Heart left ventricle (tissue), 13 donors: Measurements from ENCODE around the gene FBXW8.

Source experiments
- POLR2A ChIP-seq, 2 donors: fragments of 450-650 bp; IDR thresholded peaks; one replicate each; pipeline ENCODE4 v1.6.1; 2017; ENCODE audit warnings: antibody characterized with exemption in 2 of 2, mild to moderate bottlenecking in 2 of 2, moderate library complexity in 2 of 2
- TF ChIP-seq, protein P1 (sequence below), 12 donors: fragments of 200-600 bp; sonication (generic) in 4 of 12; IDR thresholded peaks; one replicate each; pipeline versions ENCODE4 v1.5.0 to v1.8.0; 2018 to 2022; ENCODE audit warnings: antibody characterized with exemption in 12 of 12, mild to moderate bottlenecking in 5 of 12
- donor health status: ischemic (EF 13 %, LVEDD 7.1; RV severe dilation, severe dysfunction).
- donor health status: DM: no; HTN: yes; CAD: no.
- donor health status: DM: no; HTN: no; CAD: no.
- donor health status: ischemic (EF 25% LVEDD 6.9; RV normal size, moderate dysfunction).
- donor health status: ischemic (EF 25% LVEDD 5.7; RV mildly dilated, moderate dysfunction).
- donor health status: ischemic (EF 35%, LVEDD 5.7; RV mildly dilated, moderate dysfunction).
- donor health status: nonischemic (EF 11% LVEDD 7.7; RV severe dilation, severe dysfunction).
- donor health status: DM: yes; HTN: yes; CAD: no.
- donor health status: PGD.
- donor health status: ischemic (EF 29% LVEDD 5.4; RV normal size, mild dysfunction).
- donor health status: nonischemic (EF 23%, LVEDD 6.1; RV moderate dilation, normal function).

DNA sequence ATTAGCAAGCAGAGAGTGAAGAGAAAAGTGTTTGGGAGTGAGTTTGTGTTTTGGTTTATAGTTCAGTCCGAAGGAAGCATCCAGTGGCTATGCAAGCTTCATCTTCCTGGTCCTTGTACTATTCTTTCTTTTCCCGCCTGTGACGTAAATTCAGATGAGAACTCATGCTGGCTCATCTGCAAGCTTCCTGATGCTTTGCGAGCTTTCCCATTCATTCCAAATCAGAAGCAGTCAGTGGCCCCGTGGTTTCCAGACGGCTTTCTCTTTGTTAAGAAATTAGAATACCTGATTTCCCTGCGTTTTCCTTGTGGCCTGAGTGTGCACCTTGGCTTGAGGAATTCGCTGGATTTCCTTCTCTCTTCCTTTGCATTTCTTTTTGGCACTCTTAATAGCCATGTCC is 99.0 kb downstream of the FBXW8 start:
- TF ChIP-seq POLR2A (IDR thresholded peaks at IDR 0.05): no peak
- TF ChIP-seq, protein P1, sequence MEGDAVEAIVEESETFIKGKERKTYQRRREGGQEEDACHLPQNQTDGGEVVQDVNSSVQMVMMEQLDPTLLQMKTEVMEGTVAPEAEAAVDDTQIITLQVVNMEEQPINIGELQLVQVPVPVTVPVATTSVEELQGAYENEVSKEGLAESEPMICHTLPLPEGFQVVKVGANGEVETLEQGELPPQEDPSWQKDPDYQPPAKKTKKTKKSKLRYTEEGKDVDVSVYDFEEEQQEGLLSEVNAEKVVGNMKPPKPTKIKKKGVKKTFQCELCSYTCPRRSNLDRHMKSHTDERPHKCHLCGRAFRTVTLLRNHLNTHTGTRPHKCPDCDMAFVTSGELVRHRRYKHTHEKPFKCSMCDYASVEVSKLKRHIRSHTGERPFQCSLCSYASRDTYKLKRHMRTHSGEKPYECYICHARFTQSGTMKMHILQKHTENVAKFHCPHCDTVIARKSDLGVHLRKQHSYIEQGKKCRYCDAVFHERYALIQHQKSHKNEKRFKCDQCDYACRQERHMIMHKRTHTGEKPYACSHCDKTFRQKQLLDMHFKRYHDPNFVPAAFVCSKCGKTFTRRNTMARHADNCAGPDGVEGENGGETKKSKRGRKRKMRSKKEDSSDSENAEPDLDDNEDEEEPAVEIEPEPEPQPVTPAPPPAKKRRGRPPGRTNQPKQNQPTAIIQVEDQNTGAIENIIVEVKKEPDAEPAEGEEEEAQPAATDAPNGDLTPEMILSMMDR (IDR thresholded peaks at IDR 0.05): no peak
